Measurements from ENCODE around the gene GATAD1.

Gene GATAD1

GRCh38 chr7:92448205-92448747 is 994 bp downstream of the GATAD1 start:
- Histone ChIP-seq H3K4me1 (no peaks in the 10 kb centered on the region), H3K9me3 (ENCODE audit: control insufficient read depth, low read length) (no peaks in the 10 kb centered on the region), H3K9ac (no peak overlapping the region), H3K4me3 (ENCODE audit: low read depth, low read length) (peak overlapping the region; percentile 85), H3K27ac (peak overlapping the region; percentile 92), H3K27me3 (ENCODE audit: control insufficient read depth, insufficient read depth, low read length) (no peaks in the 10 kb centered on the region), H3K79me2 (no peaks in the 10 kb centered on the region), H3K4me2 (ENCODE audit: low read length) (peak overlapping the region; percentile 74), H3K36me3 (ENCODE audit: control insufficient read depth, insufficient read depth, low read length) (no peaks in the 10 kb centered on the region), H2AFZ (peak overlapping the region; percentile 99)
- TF ChIP-seq, protein P1, sequence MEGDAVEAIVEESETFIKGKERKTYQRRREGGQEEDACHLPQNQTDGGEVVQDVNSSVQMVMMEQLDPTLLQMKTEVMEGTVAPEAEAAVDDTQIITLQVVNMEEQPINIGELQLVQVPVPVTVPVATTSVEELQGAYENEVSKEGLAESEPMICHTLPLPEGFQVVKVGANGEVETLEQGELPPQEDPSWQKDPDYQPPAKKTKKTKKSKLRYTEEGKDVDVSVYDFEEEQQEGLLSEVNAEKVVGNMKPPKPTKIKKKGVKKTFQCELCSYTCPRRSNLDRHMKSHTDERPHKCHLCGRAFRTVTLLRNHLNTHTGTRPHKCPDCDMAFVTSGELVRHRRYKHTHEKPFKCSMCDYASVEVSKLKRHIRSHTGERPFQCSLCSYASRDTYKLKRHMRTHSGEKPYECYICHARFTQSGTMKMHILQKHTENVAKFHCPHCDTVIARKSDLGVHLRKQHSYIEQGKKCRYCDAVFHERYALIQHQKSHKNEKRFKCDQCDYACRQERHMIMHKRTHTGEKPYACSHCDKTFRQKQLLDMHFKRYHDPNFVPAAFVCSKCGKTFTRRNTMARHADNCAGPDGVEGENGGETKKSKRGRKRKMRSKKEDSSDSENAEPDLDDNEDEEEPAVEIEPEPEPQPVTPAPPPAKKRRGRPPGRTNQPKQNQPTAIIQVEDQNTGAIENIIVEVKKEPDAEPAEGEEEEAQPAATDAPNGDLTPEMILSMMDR (IDR thresholded peaks at IDR 0.05): peak; percentile 28

DNA sequence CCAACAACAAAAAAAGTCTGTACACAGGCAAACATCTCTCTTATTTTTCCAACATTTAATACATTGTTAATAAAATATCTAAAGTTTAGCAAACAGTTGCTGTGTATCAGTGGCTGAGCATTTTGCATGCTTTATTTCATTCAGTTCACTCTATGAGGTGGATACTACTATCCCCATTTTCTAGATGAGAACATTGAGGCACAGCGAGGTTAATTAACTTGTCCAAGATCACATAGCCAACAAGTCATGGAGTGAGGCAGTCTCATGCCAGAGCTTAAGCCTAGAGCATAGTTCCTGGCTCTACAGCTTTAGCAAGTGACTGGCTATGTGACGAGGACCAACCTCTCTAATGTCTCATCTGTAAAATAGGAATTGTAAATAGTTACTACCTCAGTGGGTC is 4.4 kb downstream of the GATAD1 start:
- no peaks in the 10 kb centered on the region for H3K36me3 ChIP-seq (ENCODE audit: control insufficient read depth, insufficient read depth, low read length)
- H3K4me3 ChIP-seq (ENCODE audit: low read depth, low read length): no peak overlapping the region
- no peak overlapping the region for H3K9ac ChIP-seq
- H2AFZ ChIP-seq: no peak overlapping the region
- H3K27me3 ChIP-seq (ENCODE audit: control insufficient read depth, insufficient read depth, low read length): no peaks in the 10 kb centered on the region
- H3K79me2 ChIP-seq: no peaks in the 10 kb centered on the region
- no peaks in the 10 kb centered on the region for H3K9me3 ChIP-seq (ENCODE audit: control insufficient read depth, low read length)
- H3K27ac ChIP-seq: no peak overlapping the region
- no peak overlapping the region for H3K4me2 ChIP-seq (ENCODE audit: low read length)
- no peaks in the 10 kb centered on the region for H3K4me1 ChIP-seq
- TF ChIP-seq, protein P1 (IDR thresholded peaks at IDR 0.05): no peak

GRCh38 chr7:92456236-92456635 is 9.0 kb downstream of the GATAD1 start:
- Histone ChIP-seq H3K9ac (no peak overlapping the region), H3K9me3 (ENCODE audit: control insufficient read depth, low read length) (no peaks in the 10 kb centered on the region), H3K79me2 (no peaks in the 10 kb centered on the region), H3K4me3 (ENCODE audit: low read depth, low read length) (no peak overlapping the region), H2AFZ (no peak overlapping the region), H3K36me3 (ENCODE audit: control insufficient read depth, insufficient read depth, low read length) (no peaks in the 10 kb centered on the region), H3K27ac (no peak overlapping the region), H3K4me2 (ENCODE audit: low read length) (no peak overlapping the region), H3K4me1 (no peaks in the 10 kb centered on the region), H3K27me3 (ENCODE audit: control insufficient read depth, insufficient read depth, low read length) (no peaks in the 10 kb centered on the region)
- TF ChIP-seq, protein P1 (IDR thresholded peaks at IDR 0.05): no peak

DNA sequence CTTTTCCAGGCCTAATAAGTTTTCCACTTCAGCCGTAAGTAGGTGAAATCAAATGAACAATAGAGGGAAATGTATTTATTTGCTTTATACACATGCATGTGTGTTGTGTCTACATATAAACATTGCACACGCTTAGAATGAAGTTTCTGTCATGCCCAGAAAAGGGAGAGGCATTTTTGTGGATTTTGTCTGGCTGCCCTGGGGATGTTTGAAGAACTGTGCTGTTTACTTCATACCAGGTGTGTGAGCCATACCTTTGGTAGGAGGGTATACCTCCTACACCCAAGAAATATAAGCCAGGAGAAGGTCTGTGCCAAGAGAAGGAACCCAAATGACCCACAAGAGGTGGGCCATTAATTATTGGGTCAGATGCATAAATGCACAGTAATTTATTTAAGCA is 12.8 kb downstream of the GATAD1 start:
- Histone ChIP-seq H3K4me1 (no peaks in the 10 kb centered on the region), H3K9me3 (ENCODE audit: control insufficient read depth, low read length) (no peaks in the 10 kb centered on the region), H3K4me3 (ENCODE audit: low read depth, low read length) (no peak overlapping the region), H3K79me2 (no peaks in the 10 kb centered on the region), H3K27ac (no peak overlapping the region), H3K4me2 (ENCODE audit: low read length) (no peak overlapping the region), H3K27me3 (ENCODE audit: control insufficient read depth, insufficient read depth, low read length) (no peaks in the 10 kb centered on the region), H3K36me3 (ENCODE audit: control insufficient read depth, insufficient read depth, low read length) (no peaks in the 10 kb centered on the region), H3K9ac (no peak overlapping the region), H2AFZ (no peak overlapping the region)
- TF ChIP-seq, protein P1 (IDR thresholded peaks at IDR 0.05): no peak

DNA sequence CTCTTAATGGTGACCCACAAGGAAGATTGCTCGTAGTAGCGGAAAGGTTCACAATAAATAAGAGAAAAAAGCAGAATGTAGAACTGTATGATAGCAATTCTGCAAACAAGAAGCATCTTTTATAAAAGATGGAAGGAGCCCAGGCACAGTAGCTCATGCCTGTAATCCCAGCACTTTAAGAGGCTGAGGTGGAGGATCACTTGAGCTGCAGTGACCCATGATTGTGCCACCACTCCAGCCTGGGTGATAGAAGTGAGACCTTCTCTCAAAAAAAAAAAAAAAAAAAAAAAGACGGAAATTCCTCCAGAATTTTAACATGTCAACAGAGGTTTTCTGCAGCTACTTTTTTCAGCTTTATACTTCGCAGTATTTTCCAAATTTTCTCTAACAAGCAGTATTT is 13.2 kb downstream of the GATAD1 start:
- H3K27ac ChIP-seq: no peak overlapping the region
- no peaks in the 10 kb centered on the region for H3K79me2 ChIP-seq
- no peaks in the 10 kb centered on the region for H3K36me3 ChIP-seq (ENCODE audit: control insufficient read depth, insufficient read depth, low read length)
- no peaks in the 10 kb centered on the region for H3K9me3 ChIP-seq (ENCODE audit: control insufficient read depth, low read length)
- no peaks in the 10 kb centered on the region for H3K27me3 ChIP-seq (ENCODE audit: control insufficient read depth, insufficient read depth, low read length)
- no peak overlapping the region for H3K9ac ChIP-seq
- H3K4me1 ChIP-seq: no peaks in the 10 kb centered on the region
- TF ChIP-seq, protein P1 (IDR thresholded peaks at IDR 0.05): no peak
- H2AFZ ChIP-seq: no peak overlapping the region
- H3K4me2 ChIP-seq (ENCODE audit: low read length): no peak overlapping the region
- H3K4me3 ChIP-seq (ENCODE audit: low read depth, low read length): no peak overlapping the region
